ENCODE data around the gene PRKCH. TPM values are rescaled to one million over a fixed set of nuclear protein-coding genes. Genes with fewer than 3 reads are reported as not detected.

PRKCH gene
- total RNA-seq, 4 donors from 2014 or later = 17.9 to 28.7 (median 25.0) TPM

DNA sequence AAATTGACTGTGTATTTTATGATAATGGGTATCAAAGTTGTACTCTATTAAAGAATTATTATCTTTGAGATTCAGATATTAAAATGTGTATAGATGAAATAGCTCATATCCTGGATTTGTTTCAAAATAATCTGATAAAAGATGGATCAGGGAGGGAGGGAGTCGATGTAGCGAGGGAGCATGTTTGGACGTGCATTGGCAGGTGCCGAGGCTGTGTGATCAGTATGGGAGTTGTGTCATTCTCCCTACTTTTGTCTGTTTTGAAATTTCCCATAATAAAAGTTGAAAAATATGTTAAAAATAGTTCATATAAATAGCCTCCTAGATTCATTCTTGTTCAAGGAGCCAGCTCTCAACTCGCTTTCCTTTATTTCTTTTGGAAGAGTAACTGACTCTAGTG, 202.4 kb downstream of the PRKCH start:
- H3K9me3 ChIP-seq = no peaks in the 10 kb centered on the region
- no peak for TF ChIP-seq POLR2AphosphoS5 (IDR thresholded peaks at IDR 0.05)
- no peak for TF ChIP-seq POLR2A (IDR thresholded peaks at IDR 0.05)
- no peak for TF ChIP-seq CTCF (IDR thresholded peaks at IDR 0.05)
- no peak for TF ChIP-seq EP300 (IDR thresholded peaks at IDR 0.05)
- H3K27ac ChIP-seq = no peak overlapping the region
- peaks cover 4 to 47% (median 24%) of the 10 kb centered on the region in 3 donors for H3K4me1 ChIP-seq
- WGBS, 2 donors (ENCODE audit: low coverage in 1 of 2) = 64 to 69% methylated on average over 5 of the region's 5 CpGs
- no peak overlapping the region for H3K4me3 ChIP-seq
- no peak for ATAC-seq
- no peaks in the 10 kb centered on the region for H3K36me3 ChIP-seq
- no peaks in the 10 kb centered on the region for H3K27me3 ChIP-seq

DNA sequence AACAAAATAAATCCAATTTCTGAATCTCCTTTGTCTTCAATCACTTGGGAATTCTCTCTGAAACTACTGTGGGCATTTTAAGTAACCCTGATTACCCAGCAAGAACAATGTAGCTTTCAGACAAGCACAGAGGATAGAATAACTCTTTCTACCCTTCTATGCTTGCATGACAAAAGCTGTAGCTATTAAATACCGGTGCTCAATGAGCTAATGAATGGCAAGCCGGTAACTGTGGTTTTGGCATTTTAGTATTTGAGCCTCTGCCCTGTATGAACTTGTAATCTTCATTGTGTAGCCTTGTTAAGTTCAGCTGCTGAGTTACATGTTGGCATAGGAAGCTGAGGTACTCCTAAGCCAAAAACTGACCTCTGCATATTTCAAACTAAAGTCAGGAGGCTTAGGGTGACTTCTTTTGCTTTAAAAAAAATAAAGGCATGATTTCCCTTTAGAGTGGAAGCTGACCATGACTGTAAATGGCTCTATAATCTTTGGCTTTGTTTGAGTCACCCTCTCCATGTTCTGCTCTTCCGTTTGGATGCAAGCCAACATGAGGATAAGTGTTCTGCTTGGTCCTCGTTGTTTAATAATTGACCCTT, 202.9 kb downstream of the PRKCH start:
- Histone ChIP-seq H3K36me3 (no peaks in the 10 kb centered on the region), H3K27ac (peak overlapping the region in 3 of 4 donors; percentile 34 to 73 (median 65)), H3K4me3 (no peak overlapping the region), H3K9me3 (no peaks in the 10 kb centered on the region), H3K27me3 (no peaks in the 10 kb centered on the region), H3K4me1 (peaks cover 4 to 47% (median 24%) of the 10 kb centered on the region in 3 donors)
- WGBS, 2 donors (ENCODE audit: low coverage in 1 of 2) = 14 to 43% methylated on average over 4 of the region's 4 CpGs
- TF ChIP-seq EP300 (IDR thresholded peaks at IDR 0.05) (no peak), POLR2AphosphoS5 (IDR thresholded peaks at IDR 0.05) (peak; percentile 42)
- peak; percentile 16 for ATAC-seq

- Histone ChIP-seq H3K27ac (peak overlapping the region; percentile 58 to 73 (median 66)), H3K9me3 (no peaks in the 10 kb centered on the region), H3K4me1 (peaks cover 4 to 47% (median 24%) of the 10 kb centered on the region in 3 donors), H3K36me3 (no peaks in the 10 kb centered on the region), H3K27me3 (no peaks in the 10 kb centered on the region), H3K4me3 (no peak overlapping the region)
- WGBS, 2 donors (ENCODE audit: low coverage in 1 of 2) = no CpG with 5 or more reads among the region's 1 CpG
- peak; percentile 3 for ATAC-seq
- no peak for TF ChIP-seq EP300 (IDR thresholded peaks at IDR 0.05)
- no peak for TF ChIP-seq POLR2AphosphoS5 (IDR thresholded peaks at IDR 0.05)
- no peak for TF ChIP-seq POLR2A (IDR thresholded peaks at IDR 0.05)
- no peak for TF ChIP-seq CTCF (IDR thresholded peaks at IDR 0.05)
Measured at GRCh38 chr14:61524936-61525292, 203.5 kb downstream of the PRKCH start.

- Histone ChIP-seq H3K9me3 (no peaks in the 10 kb centered on the region), H3K36me3 (no peaks in the 10 kb centered on the region), H3K27ac (peak overlapping the region; percentile 58 to 73 (median 66)), H3K4me1 (peaks cover 4 to 47% (median 24%) of the 10 kb centered on the region in 3 donors), H3K4me3 (no peak overlapping the region), H3K27me3 (no peaks in the 10 kb centered on the region)
- WGBS, 2 donors (ENCODE audit: low coverage in 1 of 2) = 25 to 36% methylated on average over 7 to 10 of the region's 16 CpGs
- peak; percentile 77 for ATAC-seq
- TF ChIP-seq POLR2AphosphoS5 (IDR thresholded peaks at IDR 0.05) (peak; percentile 84), POLR2A (IDR thresholded peaks at IDR 0.05) (no peak)
Measured at GRCh38 chr14:61525293-61526011, 204.1 kb downstream of the PRKCH start.

GRCh38 chr14:61526405-61527312, 205.3 kb downstream of the PRKCH start:
- H3K27ac ChIP-seq = peak overlapping the region in 3 of 4 donors; percentile 65 to 73 (median 66)
- no peak for ATAC-seq
- WGBS, 2 donors (ENCODE audit: low coverage in 1 of 2) = 75 to 100% methylated on average over 1 to 4 of the region's 9 CpGs
- no peaks in the 10 kb centered on the region for H3K27me3 ChIP-seq
- no peak overlapping the region for H3K4me3 ChIP-seq
- TF ChIP-seq EP300 (IDR thresholded peaks at IDR 0.05) (no peak), CTCF (IDR thresholded peaks at IDR 0.05) (no peak)
- H3K4me1 ChIP-seq = peaks cover 4 to 47% (median 24%) of the 10 kb centered on the region in 3 donors
- H3K36me3 ChIP-seq = no peaks in the 10 kb centered on the region
- no peaks in the 10 kb centered on the region for H3K9me3 ChIP-seq
